Right atrium auricular region (tissue), 2 donors: ENCODE data around the gene DENR. TPM values are rescaled to one million over a fixed set of nuclear protein-coding genes. Genes with fewer than 3 reads are reported as not detected.
"Not testable (repeated sequence)": the region's sequence is repeated elsewhere in the genome, so short reads cannot be mapped to it uniquely, and the experiment has no call there.

Source experiments
- DNase-seq: peaks from one replicate; pipeline ENCODE4 v3.0.0-alpha.2; 2019; ENCODE audit warnings: low spot score
- H3K27ac ChIP-seq, 2 donors: fragments of 200-600 bp; sonication (generic); 1 replicate in 1 of 2; 2 replicates in 1 of 2; pipeline ENCODE4 v1.5.1; 2016 to 2019
- H3K27me3 ChIP-seq, 2 donors: fragments of 200-600 bp; sonication (generic); one replicate each; pipeline versions ENCODE4 v1.5.1 to v1.6.0; 2017 to 2019
- H3K36me3 ChIP-seq: fragments of 200-600 bp; sonication (generic); one replicate; pipeline ENCODE4 v1.5.1; 2016
- H3K4me1 ChIP-seq, 2 donors: fragments of 200-600 bp; sonication (generic); one replicate each; pipeline versions ENCODE4 v1.5.1 to v1.6.0; 2017 to 2019
- H3K4me3 ChIP-seq, 2 donors: fragments of 200-600 bp; sonication (generic); 1 replicate in 1 of 2; 2 replicates in 1 of 2; pipeline ENCODE4 v1.5.1; 2017 to 2019; ENCODE audit warnings: mild to moderate bottlenecking in 1 of 2, moderate library complexity in 1 of 2
- H3K9me3 ChIP-seq, 2 donors: fragments of 200-600 bp; sonication (generic); one replicate each; pipeline ENCODE4 v1.5.1; 2019
- total RNA-seq, 2 donors: library from RNA; depleted of rRNA; stranded (reverse); fragments of >200 nt; gene quantifications; one replicate each; pipeline ENCODE4 v1.1.0, GENCODE V29; 2016
- TF ChIP-seq, protein P1 (sequence below), 2 donors: fragments of 200-600 bp; sonication (generic); IDR thresholded peaks; one replicate each; pipeline ENCODE4 v1.5.1; 2019; ENCODE audit warnings: antibody characterized with exemption in 2 of 2

The DENR gene
- total RNA-seq, 2 donors from 2014 or later, result 14.7 to 16.1 TPM

DNA sequence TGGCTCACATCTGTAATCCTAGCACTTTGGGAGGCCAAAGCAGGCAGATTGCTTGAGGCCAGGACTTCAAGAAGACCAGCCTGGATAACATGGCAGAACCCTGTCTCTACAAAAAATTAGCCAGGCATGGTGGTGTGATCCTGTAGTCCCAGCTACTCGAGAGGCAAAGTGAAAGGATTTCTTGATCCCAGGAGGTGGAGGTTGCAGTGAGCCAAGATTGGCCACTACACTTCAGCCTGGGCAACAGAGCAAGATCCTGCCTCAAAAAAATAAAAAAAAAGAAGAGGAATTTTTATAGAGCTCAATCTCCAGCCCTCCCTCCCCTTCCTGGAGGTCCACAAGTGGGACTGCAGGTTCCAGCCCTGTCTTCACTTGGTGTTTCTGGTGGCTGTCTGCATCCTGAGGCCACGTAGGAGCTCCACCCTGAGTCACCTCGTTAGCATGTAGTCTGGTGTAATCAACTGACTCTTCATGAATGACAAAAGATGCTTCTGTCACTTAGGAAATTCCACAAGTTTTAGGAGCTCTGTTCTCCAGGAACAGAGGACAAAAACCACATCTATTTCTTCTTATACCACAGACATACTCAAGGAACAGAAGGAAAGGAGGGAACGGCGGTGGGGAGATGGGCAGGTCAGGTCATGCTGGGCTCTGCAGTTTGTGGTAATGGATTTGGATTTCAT is 37.9 kb downstream of the DENR start:
- Histone ChIP-seq H3K36me3 (no peaks in the 10 kb centered on the region), H3K27ac (no peak overlapping the region), H3K9me3 (no peaks in the 10 kb centered on the region), H3K27me3 (no peaks in the 10 kb centered on the region), H3K4me3 (no peak overlapping the region), H3K4me1 (no peaks in the 10 kb centered on the region)
- TF ChIP-seq, protein P1, sequence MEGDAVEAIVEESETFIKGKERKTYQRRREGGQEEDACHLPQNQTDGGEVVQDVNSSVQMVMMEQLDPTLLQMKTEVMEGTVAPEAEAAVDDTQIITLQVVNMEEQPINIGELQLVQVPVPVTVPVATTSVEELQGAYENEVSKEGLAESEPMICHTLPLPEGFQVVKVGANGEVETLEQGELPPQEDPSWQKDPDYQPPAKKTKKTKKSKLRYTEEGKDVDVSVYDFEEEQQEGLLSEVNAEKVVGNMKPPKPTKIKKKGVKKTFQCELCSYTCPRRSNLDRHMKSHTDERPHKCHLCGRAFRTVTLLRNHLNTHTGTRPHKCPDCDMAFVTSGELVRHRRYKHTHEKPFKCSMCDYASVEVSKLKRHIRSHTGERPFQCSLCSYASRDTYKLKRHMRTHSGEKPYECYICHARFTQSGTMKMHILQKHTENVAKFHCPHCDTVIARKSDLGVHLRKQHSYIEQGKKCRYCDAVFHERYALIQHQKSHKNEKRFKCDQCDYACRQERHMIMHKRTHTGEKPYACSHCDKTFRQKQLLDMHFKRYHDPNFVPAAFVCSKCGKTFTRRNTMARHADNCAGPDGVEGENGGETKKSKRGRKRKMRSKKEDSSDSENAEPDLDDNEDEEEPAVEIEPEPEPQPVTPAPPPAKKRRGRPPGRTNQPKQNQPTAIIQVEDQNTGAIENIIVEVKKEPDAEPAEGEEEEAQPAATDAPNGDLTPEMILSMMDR (IDR thresholded peaks at IDR 0.05), result no peak
- no peak for DNase-seq

DNA sequence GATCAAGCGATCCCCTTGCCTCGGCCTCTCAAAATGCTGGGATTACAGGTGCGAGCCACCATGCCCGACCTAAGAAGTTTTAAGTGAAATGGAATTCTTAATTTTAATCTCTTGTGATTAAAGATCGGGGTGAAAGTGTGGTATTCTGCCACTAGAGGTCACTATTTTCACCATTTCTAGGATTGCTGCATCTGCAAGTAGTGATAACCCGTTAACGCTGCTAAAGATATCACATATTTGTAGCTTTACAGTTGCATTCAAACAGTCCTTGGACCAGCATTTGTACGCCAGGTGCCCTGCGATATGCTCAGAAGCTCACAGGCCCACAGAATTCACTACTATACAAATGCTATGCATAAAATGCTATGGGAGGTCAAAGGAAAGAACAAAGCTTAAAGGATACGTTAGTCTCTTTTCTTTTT is 41.1 kb downstream of the DENR start:
- no peak overlapping the region for H3K27ac ChIP-seq
- no peaks in the 10 kb centered on the region for H3K9me3 ChIP-seq
- no peaks in the 10 kb centered on the region for H3K36me3 ChIP-seq
- DNase-seq, result no peak
- TF ChIP-seq, protein P1 (IDR thresholded peaks at IDR 0.05), result peak; percentile 59 to 86
- H3K4me1 ChIP-seq, result no peaks in the 10 kb centered on the region
- no peak overlapping the region for H3K4me3 ChIP-seq
- no peaks in the 10 kb centered on the region for H3K27me3 ChIP-seq

DNA sequence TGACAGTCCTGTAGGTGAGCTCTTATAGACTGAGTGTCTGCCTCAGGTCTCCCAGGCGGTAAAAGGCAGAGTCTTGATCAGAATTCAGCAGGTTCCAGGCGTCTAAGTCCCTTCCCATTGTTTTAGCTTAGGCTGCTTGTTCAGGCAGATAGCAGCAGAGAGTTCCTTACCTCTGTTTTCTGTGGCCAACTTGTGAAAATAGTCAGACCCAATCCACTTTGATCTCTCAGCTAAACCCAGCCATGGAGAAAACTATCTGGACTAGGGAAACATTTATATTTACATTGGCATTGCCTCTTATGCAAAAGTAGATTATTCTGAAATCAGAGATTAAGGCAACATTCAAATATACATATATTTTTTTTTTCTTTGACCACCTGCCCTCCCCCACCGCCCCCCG is 43.2 kb downstream of the DENR start:
- no peak for DNase-seq
- Histone ChIP-seq H3K27ac (no peak overlapping the region), H3K9me3 (no peaks in the 10 kb centered on the region), H3K36me3 (no peaks in the 10 kb centered on the region), H3K27me3 (no peaks in the 10 kb centered on the region), H3K4me3 (no peak overlapping the region), H3K4me1 (no peaks in the 10 kb centered on the region)
- TF ChIP-seq, protein P1 (IDR thresholded peaks at IDR 0.05), result no peak

DNA sequence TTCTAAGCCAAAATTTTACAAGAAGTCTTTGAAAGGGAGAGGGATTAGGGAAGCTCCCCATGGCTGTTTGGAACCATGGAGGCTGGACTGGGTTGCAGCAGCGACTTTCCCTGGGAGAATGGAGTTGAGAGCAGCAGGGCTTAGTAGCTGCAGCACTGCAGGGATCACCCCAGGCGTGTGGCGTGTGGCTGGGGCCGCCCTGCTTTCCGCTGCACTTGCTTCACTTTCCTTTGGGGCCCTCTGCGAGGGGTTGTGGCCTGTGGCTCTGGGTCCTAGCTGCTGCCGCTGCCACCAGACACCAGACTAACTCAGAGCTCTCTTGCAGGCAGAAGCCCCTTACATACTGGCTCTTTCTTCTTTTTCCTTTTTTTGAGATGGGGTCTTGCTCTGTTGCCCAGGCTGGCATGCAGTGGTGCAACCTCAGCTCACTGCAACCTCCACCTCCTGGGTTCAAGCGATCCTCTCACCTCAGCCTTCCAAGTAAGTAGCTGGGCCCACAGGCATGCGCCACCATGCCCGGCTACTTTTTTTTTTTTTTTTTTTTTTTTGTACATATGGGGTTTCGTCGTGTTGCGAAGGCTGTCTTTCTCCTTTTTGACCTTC is 47.1 kb downstream of the DENR start:
- Histone ChIP-seq H3K27me3 (no peaks in the 10 kb centered on the region), H3K36me3 (no peaks in the 10 kb centered on the region), H3K4me3 (no peak overlapping the region), H3K27ac (no peak overlapping the region), H3K4me1 (no peaks in the 10 kb centered on the region), H3K9me3 (no peaks in the 10 kb centered on the region)
- TF ChIP-seq, protein P1 (IDR thresholded peaks at IDR 0.05), result no peak
- DNase-seq, result no peak

DNA sequence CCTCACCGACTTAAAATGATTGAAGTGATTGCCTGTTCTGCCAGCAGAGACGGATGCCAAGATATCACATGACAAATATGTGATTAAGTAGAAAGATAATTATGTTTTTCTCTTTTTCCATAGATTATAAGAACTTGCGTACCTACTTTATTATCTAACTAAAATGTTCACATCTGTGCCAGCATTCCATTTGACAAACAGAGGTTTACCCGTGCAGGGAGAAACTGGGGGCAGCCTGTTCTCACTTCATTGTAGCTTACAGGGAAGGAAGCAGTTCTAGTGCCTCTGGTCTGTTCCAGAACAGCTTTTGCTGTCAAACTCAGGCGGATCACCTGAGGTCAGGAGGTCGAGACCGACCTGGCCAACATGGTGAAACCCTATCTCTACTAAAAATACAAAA is 51.3 kb downstream of the DENR start:
- Histone ChIP-seq H3K9me3 (no peaks in the 10 kb centered on the region), H3K4me3 (no peak overlapping the region), H3K27me3 (no peaks in the 10 kb centered on the region), H3K4me1 (no peaks in the 10 kb centered on the region), H3K27ac (no peak overlapping the region), H3K36me3 (no peaks in the 10 kb centered on the region)
- TF ChIP-seq, protein P1 (IDR thresholded peaks at IDR 0.05), result no peak
- DNase-seq, result no peak

DNA sequence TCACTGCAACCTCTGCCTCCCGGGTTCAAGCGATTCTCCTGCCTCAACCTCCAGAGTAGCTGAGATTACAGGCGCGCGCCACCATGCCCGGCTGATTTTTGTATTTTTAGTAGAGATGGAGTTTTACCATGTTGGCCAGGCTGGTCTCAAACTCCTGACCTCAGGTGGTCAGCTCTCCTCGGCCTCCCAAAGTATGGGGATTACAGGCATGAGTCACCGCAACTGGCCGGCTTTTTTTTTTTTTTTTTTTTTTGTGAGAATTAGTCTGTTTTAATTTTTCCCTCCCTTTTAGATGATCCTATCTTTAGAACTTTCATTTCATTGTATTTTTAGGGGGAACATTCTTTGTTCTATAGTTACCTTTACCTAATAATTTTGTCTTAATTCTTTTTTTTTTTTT is 52.3 kb downstream of the DENR start:
- not testable (repeated sequence) for H3K4me1 ChIP-seq, DNase-seq

More for the DNA sequence above, 52.3 kb downstream of the DENR start:
- not testable (repeated sequence) for H3K27ac ChIP-seq, H3K4me3 ChIP-seq, H3K27me3 ChIP-seq, H3K9me3 ChIP-seq, H3K36me3 ChIP-seq
